Subcutaneous adipose tissue (tissue), 4 donors: Measurements from ENCODE around the gene AFDN. TPM values are rescaled to one million over a fixed set of nuclear protein-coding genes. Genes with fewer than 3 reads are reported as not detected.

Source experiments
- total RNA-seq, 4 donors: library from RNA; depleted of rRNA; stranded (reverse); fragments of >200 nt; gene quantifications; one replicate each; pipeline ENCODE4 v1.1.0, GENCODE V29; 2016
- TF ChIP-seq, protein P1 (sequence below): fragments of 450-650 bp; IDR thresholded peaks from one replicate; pipeline ENCODE4 v1.5.1; 2016; ENCODE audit warnings: low read depth, mild to moderate bottlenecking, control low read depth, antibody characterized with exemption, moderate library complexity

Gene AFDN
- total RNA-seq, 4 donors from 2014 or later = 51.5 to 126 (median 88.1) TPM

DNA sequence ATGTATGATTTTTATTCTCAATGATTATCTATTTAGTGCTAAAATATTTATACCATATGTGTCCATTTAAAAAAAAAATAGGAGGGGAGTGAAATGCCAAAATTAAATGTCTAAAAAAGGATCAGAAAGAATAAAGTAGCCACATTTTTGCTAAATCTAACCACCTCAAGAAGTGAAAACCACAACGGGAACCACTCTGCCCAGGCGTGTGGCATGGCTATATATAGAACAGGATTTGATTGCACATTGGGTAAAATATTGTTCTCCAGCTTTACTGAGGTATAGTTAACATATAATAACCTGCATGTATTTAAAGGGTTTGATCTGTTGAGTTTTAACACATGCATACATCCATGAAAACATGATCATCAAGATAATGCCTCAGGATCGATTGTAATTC is 19.0 kb upstream of the AFDN start:
- TF ChIP-seq, protein P1, sequence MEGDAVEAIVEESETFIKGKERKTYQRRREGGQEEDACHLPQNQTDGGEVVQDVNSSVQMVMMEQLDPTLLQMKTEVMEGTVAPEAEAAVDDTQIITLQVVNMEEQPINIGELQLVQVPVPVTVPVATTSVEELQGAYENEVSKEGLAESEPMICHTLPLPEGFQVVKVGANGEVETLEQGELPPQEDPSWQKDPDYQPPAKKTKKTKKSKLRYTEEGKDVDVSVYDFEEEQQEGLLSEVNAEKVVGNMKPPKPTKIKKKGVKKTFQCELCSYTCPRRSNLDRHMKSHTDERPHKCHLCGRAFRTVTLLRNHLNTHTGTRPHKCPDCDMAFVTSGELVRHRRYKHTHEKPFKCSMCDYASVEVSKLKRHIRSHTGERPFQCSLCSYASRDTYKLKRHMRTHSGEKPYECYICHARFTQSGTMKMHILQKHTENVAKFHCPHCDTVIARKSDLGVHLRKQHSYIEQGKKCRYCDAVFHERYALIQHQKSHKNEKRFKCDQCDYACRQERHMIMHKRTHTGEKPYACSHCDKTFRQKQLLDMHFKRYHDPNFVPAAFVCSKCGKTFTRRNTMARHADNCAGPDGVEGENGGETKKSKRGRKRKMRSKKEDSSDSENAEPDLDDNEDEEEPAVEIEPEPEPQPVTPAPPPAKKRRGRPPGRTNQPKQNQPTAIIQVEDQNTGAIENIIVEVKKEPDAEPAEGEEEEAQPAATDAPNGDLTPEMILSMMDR = no peak

DNA sequence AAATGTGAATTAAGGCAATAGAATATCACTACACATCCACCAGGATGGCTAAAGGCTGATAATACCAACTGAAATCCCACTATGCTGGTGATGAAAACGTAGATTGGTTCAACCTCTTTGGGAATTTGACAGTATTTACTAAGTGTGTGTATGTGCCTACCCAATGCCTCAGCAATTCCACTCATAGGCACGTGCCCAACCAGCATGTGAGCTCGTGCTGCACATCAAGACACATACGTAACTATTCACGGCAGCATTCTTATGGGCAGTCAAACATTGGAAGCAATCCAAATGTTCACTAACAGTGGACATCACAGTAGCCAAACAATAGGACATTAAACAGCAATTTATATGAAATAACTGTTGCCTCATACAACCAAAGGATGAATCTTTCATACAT is 15.7 kb upstream of the AFDN start:
- TF ChIP-seq, protein P1 = no peak

DNA sequence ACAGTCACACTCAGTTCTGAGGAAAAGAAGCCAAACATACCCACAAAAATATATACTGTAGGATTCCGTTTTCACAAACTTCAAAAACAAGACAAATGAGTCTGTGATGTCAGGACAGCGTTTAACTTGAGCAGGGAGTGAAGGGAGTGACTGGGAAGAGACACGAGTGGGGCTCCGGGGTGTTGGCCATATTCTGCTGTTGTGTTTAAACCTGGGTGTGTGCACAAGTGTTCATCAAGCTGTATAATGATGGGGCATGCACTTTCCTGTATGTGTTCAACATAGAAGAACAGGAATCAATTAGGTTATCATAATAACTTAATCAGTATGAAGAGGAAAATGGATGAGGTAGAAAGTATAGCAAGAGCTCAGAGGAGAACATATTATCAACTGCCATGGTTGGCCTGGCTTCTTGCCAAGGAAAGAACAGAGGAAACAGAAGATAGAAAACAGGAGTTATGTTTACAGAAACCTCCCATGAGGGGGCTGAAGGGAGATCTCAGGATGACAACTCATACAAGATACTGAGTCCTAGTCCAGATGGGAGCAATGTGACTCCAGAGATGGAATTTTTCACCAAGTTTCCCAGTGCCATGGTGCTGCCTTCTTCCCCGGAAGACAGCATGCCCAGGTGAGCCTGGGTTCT is 15.1 kb upstream of the AFDN start:
- TF ChIP-seq, protein P1 = no peak

DNA sequence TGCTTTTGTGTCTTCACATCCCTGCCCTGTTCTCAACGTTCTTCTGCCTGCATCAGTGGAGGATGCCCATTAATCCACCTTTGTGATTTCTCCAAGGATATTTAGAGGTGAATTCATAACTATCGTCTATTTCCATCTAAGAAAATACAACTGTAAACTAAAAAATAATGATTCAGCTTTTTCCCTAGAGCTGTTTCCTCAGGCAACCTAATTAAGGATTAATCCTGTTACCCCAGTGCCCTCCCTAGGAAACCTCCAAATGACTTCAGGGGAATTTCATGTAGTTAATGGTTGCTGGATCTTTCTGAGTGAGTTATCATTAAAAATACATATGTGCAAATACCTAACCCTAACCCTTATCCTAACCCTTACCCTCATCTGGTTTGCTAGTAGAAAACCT is 14.6 kb upstream of the AFDN start:
- TF ChIP-seq, protein P1 = no peak

DNA sequence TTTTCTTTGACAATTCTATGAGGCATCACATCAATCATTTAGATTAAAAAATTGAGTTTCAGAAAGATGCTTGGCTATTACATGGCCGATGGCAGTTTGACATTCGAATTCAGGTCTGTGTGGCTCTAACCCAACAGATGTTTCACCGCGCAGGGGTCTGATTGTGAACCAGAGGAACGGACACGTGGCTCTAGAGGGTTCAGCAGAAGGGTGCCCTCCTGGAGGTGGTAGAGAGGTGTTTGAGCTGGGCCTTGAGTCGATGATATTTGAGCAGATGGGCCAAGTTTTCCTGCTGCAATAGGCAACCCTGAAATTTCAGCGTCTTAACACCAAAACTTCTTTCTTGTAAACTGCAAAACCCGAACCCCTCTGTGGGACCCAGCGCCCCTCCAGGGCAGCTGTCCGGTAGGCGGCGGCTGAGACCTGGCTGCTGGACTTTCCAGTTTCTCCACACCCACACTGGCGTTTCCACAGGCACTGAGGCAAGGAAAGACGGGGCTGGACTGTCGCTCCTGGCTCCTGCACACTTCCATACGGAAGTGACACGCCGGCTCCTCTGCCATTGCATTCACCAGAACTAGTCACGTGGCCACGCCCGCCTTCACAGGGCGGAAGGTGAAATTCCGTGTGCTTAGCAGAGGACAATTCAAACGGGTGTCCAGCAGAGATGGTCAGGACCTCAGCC is 11.3 kb upstream of the AFDN start:
- TF ChIP-seq, protein P1 = no peak

DNA sequence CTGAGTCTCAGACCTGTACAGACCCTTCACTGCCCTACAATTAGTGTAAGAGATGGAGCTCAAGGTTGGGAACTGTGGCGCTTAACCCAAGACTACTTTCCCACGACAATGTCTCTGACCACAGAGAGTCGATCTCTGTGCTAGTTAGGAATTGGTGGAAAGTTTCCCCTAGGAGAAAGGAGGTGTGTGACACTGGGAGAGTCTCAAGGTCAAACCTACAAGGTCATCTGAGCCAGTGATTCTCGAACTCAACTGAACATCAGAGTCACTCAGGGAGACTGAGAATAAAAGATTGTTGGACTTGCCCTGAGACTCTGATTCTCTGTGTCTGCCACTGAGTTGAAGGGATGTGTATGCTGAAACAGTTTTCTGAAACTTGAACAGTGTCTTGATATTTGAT is 9.7 kb upstream of the AFDN start:
- TF ChIP-seq, protein P1 = no peak

DNA sequence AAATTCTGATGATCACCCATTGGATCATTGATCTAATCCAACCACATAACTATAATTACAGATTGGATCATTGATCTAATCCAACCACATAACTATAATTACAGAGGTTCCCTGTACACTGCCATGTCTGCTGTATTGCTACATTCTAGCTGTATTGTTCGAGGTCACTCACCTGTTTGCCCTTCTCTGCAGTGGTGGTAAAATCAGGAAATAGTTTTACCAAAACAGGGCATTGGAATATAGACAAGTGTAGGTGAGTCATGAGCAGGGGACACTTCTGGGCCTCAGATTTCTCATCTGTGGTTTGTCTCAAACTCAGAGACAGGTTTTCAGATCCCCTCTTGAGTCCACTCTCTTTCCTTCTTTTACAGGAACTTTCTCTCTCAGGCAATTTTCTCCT is 9.0 kb upstream of the AFDN start:
- TF ChIP-seq, protein P1 = no peak
